ENCODE measurements around the gene MAGEA2B. TPM values are rescaled to one million over a fixed set of nuclear protein-coding genes. Genes with fewer than 3 reads are reported as not detected.

The MAGEA2B gene, protein sequence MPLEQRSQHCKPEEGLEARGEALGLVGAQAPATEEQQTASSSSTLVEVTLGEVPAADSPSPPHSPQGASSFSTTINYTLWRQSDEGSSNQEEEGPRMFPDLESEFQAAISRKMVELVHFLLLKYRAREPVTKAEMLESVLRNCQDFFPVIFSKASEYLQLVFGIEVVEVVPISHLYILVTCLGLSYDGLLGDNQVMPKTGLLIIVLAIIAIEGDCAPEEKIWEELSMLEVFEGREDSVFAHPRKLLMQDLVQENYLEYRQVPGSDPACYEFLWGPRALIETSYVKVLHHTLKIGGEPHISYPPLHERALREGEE
- 0.06 to 0.23 TPM in 2 of 5 replicates, not detected in the others for total RNA-seq (2022; extraction: Qiagen RNA extraction)

DNA sequence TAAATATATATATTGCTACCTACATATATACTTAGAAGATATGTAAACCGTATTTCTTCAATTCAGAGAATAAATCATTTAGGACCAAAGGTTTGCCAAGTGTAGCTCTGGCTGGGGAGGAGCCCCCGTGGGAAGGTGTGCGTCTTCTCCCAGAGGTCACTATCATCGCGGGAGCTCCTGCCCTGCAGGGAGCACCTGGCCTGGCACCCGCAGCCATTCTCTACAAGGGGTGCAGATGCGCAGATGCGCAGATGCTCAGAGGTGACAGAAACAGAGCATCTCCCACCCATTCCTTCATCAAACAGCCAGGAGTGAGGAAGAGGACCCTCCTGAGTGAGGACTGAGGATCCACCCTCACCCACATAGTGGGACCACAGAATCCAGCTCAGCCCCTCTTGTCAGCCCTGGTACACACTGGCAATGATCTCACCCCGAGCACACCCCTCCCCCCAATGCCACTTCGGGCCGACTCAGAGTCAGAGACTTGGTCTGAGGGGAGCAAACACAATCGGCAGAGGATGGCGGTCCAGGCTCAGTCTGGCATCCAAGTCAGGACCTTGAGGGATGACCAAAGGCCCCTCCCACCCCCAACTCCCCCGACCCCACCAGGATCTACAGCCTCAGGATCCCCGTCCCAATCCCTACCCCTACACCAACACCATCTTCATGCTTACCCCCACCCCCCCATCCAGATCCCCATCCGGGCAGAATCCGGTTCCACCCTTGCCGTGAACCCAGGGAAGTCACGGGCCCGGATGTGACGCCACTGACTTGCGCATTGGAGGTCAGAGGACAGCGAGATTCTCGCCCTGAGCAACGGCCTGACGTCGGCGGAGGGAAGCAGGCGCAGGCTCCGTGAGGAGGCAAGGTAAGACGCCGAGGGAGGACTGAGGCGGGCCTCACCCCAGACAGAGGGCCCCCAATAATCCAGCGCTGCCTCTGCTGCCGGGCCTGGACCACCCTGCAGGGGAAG lies at the start of gene MAGEA2B:
TSS of gene MAGEA2B (plus strand) at position 814 of the 973 bp plus-strand sequence. CDS start 2,479 bp downstream, outside the sequence.

DNA sequence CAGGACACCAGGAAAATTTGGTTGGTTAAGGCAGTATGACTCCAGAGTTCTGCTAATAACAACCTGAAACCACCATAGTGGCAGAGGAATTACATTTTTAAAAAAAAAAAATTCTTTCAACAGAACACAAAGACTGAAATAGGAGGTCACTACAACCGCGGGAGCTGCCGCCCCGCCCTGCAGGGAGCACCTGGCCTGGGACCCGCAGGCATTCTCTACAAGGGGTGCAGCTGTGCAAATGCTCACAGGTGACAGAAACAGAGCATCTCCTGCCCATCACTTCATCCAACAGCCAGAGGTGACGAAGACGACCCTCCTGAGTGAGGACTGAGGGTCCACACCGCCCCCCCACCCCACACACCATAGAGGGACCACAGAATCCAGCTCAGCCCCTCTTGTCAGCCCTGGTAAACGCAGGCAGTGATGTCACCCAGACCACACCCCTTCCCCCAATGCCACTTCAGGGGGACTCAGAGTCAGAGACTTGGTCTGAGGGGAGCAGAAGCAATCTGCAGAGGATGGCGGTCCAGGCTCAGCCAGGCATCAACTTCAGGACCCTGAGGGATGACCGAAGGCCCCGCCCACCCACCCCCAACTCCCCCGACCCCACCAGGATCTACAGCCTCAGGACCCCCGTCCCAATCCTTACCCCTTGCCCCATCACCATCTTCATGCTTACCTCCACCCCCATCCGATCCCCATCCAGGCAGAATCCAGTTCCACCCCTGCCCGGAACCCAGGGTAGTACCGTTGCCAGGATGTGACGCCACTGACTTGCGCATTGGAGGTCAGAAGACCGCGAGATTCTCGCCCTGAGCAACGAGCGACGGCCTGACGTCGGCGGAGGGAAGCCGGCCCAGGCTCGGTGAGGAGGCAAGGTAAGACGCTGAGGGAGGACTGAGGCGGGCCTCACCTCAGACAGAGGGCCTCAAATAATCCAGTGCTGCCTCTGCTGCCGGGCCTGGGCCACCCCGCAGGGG lies 16.2 kb upstream of the MAGEA2B start, which contains the start of gene MAGEA3:
TSS of gene MAGEA3 (plus strand) at position 843 of the 980 bp plus-strand sequence. CDS start 2,039 bp downstream, outside the sequence.

DNA sequence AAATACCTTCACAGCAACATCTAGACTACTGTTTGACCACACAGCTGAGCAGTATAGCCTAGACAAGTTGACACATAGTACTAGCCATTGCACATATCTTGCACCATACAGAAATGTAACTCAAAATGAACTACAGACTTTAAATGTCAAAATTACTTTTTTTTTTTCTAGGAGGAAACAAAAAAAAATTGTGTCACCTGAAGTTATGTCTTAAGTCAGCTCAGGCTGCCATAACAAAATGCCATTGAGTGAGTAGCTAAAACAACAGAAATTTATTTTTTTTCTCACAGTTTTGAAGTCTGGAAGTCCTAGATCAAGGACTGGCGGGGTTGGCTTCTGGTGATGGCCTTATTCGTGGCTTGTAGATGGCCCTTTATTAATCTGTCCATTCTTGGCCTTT lies 5.3 kb upstream of the MAGEA2B start, which contains the start of gene CSAG2:
TSS of gene CSAG2 (minus strand) at position 101 of the 400 bp plus-strand sequence. CDS start 161 bp downstream, outside the sequence.

DNA sequence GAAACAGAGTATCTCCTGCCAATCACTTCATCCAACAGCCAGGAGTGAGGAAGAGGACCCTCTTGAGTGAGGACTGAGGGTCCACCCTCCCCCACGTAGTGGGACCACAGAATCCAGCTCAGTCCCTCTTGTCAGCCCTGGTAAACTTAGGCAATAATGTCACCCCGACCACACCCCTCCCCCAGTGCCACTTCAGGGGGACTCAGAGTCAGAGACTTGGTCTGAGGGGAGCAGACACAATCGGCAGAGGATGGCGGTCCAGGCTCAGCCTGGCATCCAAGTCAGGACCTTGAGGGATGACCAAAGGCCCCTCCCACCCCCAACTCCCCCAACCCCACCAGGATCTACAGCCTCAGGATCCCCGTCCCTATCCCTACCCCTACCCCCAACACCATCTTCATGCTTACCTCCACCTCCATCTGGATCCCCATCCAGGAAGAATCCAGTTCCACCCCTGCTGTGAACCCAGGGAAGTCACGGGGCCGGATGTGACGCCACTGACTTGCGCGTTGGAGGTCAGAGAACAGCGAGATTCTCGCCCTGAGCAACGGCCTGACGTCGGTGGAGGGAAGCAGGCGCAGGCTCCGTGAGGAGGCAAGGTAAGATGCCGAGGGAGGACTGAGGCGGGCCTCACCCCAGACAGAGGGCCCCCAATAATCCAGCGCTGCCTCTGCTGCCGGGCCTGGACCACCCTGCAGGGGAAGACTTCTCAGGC lies 19.0 kb downstream of the MAGEA2B start, which contains the start of the genes CSAG1 and MAGEA12:
TSS of gene CSAG1 (minus strand) at position 461 of the 715 bp plus-strand sequence. CDS start 1,261 bp downstream, outside the sequence.
TSS of gene MAGEA12 (plus strand) at position 497 of the 715 bp plus-strand sequence. CDS start 2,405 bp downstream, outside the sequence.

DNA sequence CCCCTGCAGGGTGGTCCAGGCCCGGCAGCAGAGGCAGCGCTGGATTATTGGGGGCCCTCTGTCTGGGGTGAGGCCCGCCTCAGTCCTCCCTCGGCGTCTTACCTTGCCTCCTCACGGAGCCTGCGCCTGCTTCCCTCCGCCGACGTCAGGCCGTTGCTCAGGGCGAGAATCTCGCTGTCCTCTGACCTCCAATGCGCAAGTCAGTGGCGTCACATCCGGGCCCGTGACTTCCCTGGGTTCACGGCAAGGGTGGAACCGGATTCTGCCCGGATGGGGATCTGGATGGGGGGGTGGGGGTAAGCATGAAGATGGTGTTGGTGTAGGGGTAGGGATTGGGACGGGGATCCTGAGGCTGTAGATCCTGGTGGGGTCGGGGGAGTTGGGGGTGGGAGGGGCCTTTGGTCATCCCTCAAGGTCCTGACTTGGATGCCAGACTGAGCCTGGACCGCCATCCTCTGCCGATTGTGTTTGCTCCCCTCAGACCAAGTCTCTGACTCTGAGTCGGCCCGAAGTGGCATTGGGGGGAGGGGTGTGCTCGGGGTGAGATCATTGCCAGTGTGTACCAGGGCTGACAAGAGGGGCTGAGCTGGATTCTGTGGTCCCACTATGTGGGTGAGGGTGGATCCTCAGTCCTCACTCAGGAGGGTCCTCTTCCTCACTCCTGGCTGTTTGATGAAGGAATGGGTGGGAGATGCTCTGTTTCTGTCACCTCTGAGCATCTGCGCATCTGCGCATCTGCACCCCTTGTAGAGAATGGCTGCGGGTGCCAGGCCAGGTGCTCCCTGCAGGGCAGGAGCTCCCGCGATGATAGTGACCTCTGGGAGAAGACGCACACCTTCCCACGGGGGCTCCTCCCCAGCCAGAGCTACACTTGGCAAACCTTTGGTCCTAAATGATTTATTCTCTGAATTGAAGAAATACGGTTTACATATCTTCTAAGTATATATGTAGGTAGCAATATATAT lies 39.5 kb downstream of the MAGEA2B start, which contains the start of gene MAGEA2:
TSS of gene MAGEA2 (minus strand) at position 157 of the 965 bp plus-strand sequence. CDS start 2,479 bp downstream, outside the sequence.

DNA sequence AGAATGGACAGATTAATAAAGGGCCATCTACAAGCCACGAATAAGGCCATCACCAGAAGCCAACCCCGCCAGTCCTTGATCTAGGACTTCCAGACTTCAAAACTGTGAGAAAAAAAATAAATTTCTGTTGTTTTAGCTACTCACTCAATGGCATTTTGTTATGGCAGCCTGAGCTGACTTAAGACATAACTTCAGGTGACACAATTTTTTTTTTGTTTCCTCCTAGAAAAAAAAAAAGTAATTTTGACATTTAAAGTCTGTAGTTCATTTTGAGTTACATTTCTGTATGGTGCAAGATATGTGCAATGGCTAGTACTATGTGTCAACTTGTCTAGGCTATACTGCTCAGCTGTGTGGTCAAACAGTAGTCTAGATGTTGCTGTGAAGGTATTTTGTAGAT lies 44.5 kb downstream of the MAGEA2B start, which contains the start of gene CSAG3:
TSS of gene CSAG3 (plus strand) at position 301 of the 400 bp plus-strand sequence.

Other genes with a start within 250 kb of the MAGEA2B start
- gene GABRQ, start 76.7 kb upstream of the MAGEA2B start, total RNA-seq (2022; extraction: Qiagen RNA extraction), result 0.15 to 0.24 TPM (median 0.21 TPM) in 5 replicates
- 2.0 to 5.2 TPM (median 3.1 TPM) in 5 replicates for gene MAGEA3, start 15.8 kb upstream of the MAGEA2B start, total RNA-seq (2022; extraction: Qiagen RNA extraction)
- gene CSAG2, start 5.4 kb upstream of the MAGEA2B start, total RNA-seq (2022; extraction: Qiagen RNA extraction), result not detected in 5 replicates
- 0.18 to 0.46 TPM (median 0.24 TPM) in 5 replicates for gene CSAG1, start 19.1 kb downstream of the MAGEA2B start, total RNA-seq (2022; extraction: Qiagen RNA extraction)
- 0.06 to 0.29 TPM (median 0.15 TPM) in 5 replicates for gene MAGEA12, start 19.1 kb downstream of the MAGEA2B start, total RNA-seq (2022; extraction: Qiagen RNA extraction)
- gene MAGEA2, start 39.2 kb downstream of the MAGEA2B start, total RNA-seq (2022; extraction: Qiagen RNA extraction), result 0.05 to 0.14 TPM (median 0.13 TPM) in 3 of 5 replicates, not detected in the others
- not detected in 5 replicates for gene CSAG3, start 44.6 kb downstream of the MAGEA2B start, total RNA-seq (2022; extraction: Qiagen RNA extraction)
- gene MAGEA6, start 55.1 kb downstream of the MAGEA2B start, total RNA-seq (2022; extraction: Qiagen RNA extraction), result 9.8 to 13.1 TPM (median 12.2 TPM) in 5 replicates
- 69.3 to 81.7 TPM (median 71.6 TPM) in 5 replicates for gene CETN2, start 116.1 kb downstream of the MAGEA2B start, total RNA-seq (2022; extraction: Qiagen RNA extraction)
- 48.0 to 50.6 TPM (median 49.4 TPM) in 5 replicates for gene NSDHL, start 116.4 kb downstream of the MAGEA2B start, total RNA-seq (2022; extraction: Qiagen RNA extraction)
- 6.8 to 7.5 TPM (median 7.1 TPM) in 5 replicates for gene ZNF185, start 183.4 kb downstream of the MAGEA2B start, total RNA-seq (2022; extraction: Qiagen RNA extraction)

All from A549 treated with AZD2906 at 1 μM for 4 hours (cell line).